Ishikawa (cell line): ENCODE data around the gene FCRLB.

Source experiments
- CEBPB ChIP-seq: IDR thresholded peaks from 2 replicates; pipeline ENCODE4 v1.6.1; 2012
- CREB1 ChIP-seq: IDR thresholded peaks from 2 replicates; pipeline ENCODE4 v1.6.1; 2012; ENCODE audit warnings: low read depth
- EGR1 ChIP-seq: IDR thresholded peaks from 2 replicates; pipeline ENCODE4 v1.6.1; 2012
- NFIC ChIP-seq: IDR thresholded peaks from 2 replicates; pipeline ENCODE4 v1.6.1; 2012
- RAD21 ChIP-seq: IDR thresholded peaks from 2 replicates; pipeline ENCODE4 v1.6.1; 2012; ENCODE audit warnings: low read depth
- TAF1 ChIP-seq: IDR thresholded peaks from 2 replicates; pipeline ENCODE4 v1.6.1; 2012; ENCODE audit warnings: low read depth, mild to moderate bottlenecking
- TCF12 ChIP-seq: IDR thresholded peaks from 2 replicates; pipeline ENCODE4 v1.6.1; 2012; ENCODE audit warnings: low read depth
- TF ChIP-seq, protein P1 (sequence below): IDR thresholded peaks from 2 replicates; pipeline ENCODE4 v1.6.1; 2012
- TF ChIP-seq, protein P2 (sequence below): IDR thresholded peaks from 2 replicates; pipeline ENCODE4 v1.6.1; 2012; ENCODE audit warnings: low read depth, mild to moderate bottlenecking
- TF ChIP-seq, protein P3 (sequence below): IDR thresholded peaks from 2 replicates; pipeline ENCODE4 v1.6.1; 2012

DNA sequence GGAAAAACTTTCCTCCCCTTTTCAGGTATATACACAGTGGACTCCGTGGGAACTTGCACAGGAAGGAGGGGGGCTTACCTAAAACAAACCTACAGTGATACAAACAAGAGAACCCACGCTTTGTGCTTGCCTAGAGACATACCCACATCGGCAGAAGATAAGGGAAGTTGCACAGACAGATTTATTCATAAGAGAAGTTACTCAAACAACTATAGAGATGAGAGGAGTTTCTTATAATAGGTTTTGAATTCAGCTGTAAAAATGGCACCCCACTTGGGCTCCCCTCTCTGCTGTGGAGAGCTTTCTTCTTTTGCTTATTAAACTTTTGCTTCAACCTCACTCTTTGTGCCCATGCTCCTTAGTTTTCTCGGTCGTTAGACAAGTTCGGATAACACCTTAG lies 26.5 kb downstream of the FCRLB start:
- TF ChIP-seq, protein P1, sequence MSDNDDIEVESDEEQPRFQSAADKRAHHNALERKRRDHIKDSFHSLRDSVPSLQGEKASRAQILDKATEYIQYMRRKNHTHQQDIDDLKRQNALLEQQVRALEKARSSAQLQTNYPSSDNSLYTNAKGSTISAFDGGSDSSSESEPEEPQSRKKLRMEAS = no peak
- TF ChIP-seq, protein P2, sequence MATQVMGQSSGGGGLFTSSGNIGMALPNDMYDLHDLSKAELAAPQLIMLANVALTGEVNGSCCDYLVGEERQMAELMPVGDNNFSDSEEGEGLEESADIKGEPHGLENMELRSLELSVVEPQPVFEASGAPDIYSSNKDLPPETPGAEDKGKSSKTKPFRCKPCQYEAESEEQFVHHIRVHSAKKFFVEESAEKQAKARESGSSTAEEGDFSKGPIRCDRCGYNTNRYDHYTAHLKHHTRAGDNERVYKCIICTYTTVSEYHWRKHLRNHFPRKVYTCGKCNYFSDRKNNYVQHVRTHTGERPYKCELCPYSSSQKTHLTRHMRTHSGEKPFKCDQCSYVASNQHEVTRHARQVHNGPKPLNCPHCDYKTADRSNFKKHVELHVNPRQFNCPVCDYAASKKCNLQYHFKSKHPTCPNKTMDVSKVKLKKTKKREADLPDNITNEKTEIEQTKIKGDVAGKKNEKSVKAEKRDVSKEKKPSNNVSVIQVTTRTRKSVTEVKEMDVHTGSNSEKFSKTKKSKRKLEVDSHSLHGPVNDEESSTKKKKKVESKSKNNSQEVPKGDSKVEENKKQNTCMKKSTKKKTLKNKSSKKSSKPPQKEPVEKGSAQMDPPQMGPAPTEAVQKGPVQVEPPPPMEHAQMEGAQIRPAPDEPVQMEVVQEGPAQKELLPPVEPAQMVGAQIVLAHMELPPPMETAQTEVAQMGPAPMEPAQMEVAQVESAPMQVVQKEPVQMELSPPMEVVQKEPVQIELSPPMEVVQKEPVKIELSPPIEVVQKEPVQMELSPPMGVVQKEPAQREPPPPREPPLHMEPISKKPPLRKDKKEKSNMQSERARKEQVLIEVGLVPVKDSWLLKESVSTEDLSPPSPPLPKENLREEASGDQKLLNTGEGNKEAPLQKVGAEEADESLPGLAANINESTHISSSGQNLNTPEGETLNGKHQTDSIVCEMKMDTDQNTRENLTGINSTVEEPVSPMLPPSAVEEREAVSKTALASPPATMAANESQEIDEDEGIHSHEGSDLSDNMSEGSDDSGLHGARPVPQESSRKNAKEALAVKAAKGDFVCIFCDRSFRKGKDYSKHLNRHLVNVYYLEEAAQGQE = no peak
- TF ChIP-seq TCF12 (no peak), RAD21 (no peak), NFIC (no peak), TAF1 (no peak), CREB1 (no peak), EGR1 (no peak), CEBPB (no peak)
- TF ChIP-seq, protein P3, sequence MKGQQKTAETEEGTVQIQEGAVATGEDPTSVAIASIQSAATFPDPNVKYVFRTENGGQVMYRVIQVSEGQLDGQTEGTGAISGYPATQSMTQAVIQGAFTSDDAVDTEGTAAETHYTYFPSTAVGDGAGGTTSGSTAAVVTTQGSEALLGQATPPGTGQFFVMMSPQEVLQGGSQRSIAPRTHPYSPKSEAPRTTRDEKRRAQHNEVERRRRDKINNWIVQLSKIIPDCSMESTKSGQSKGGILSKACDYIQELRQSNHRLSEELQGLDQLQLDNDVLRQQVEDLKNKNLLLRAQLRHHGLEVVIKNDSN = no peak
